Transverse colon (tissue), 4 donors: ENCODE measurements around the gene FBXO21. TPM values are rescaled to one million over a fixed set of nuclear protein-coding genes. Genes with fewer than 3 reads are reported as not detected.

Source experiments
- DNase-seq: peaks from one replicate; pipeline ENCODE4 v3.0.0-alpha.2; 2019
- H3K27ac ChIP-seq, 4 donors: fragments of 200-600 bp; sonication (generic); 2 replicates each; pipeline ENCODE4 v1.5.1; 2016 to 2018; ENCODE audit warnings: inconsistent platforms in 4 of 4
- H3K27me3 ChIP-seq: fragments of 200-600 bp; sonication (generic); 2 replicates; pipeline ENCODE4 v1.5.1; 2017; ENCODE audit warnings: inconsistent platforms
- H3K36me3 ChIP-seq, 4 donors: fragments of 200-600 bp; sonication (generic); 2 replicates each; pipeline ENCODE4 v1.5.1; 2017 to 2019; ENCODE audit warnings: inconsistent platforms in 4 of 4
- H3K4me1 ChIP-seq, 4 donors: fragments of 200-600 bp; sonication (generic); 2 replicates each; pipeline ENCODE4 v1.5.1; 2017 to 2020; ENCODE audit warnings: inconsistent platforms in 4 of 4
- H3K4me3 ChIP-seq, 4 donors: fragments of 200-600 bp; sonication (generic); 1 replicate in 1 of 4; 2 replicates in 3 of 4; pipeline versions ENCODE4 v1.5.1 to v1.6.1; 2017 to 2019; ENCODE audit warnings: inconsistent platforms in 4 of 4
- H3K9me3 ChIP-seq, 2 donors: fragments of 200-600 bp; sonication (generic); 2 replicates each; pipeline ENCODE4 v1.5.1; 2017 to 2019; ENCODE audit warnings: inconsistent platforms in 2 of 2
- CTCF ChIP-seq, 5 experiments: fragments of 200-600 bp in 3 of 5; fragments of 450-650 bp in 2 of 5; sonication (generic) in 3 of 5; IDR thresholded peaks; 1 replicate in 2 of 5; 2 replicates in 3 of 5; pipeline ENCODE4 v1.5.1; 2016 to 2017; ENCODE audit warnings: antibody characterized with exemption in 5 of 5, inconsistent platforms in 3 of 5, mild to moderate bottlenecking in 2 of 5, moderate library complexity in 1 of 5
- EP300 ChIP-seq: sonication (generic); formaldehyde crosslinking; IDR thresholded peaks from one replicate; pipeline ENCODE4 v1.6.1; 2017; ENCODE audit warnings: antibody characterized with exemption, low read depth
- POLR2A ChIP-seq: fragments of 450-650 bp; IDR thresholded peaks from one replicate; pipeline ENCODE4 v1.6.1; 2016; ENCODE audit warnings: antibody characterized with exemption, mild to moderate bottlenecking, moderate library complexity
- POLR2AphosphoS5 ChIP-seq, 3 donors: sonication (generic); formaldehyde crosslinking; IDR thresholded peaks; one replicate each; pipeline ENCODE4 v1.6.1; 2016; ENCODE audit warnings: antibody characterized with exemption in 3 of 3
- WGBS, 2 donors: methylation state at CpG; one replicate each; pipeline ENCODE4 v1.1.5; 2018; ENCODE audit warnings: low coverage in 1 of 2; 5-methylcytosine and 5-hydroxymethylcytosine counted together
- in situ Hi-C, 4 donors: fragments of 200-750 bp; cut with MboI; loops; one replicate each; pipeline versions ENCODE4 v1.15.0 to v1.15.1; 2017; ENCODE audit warnings: low sequenced_read_pairs in 3 of 4, low pct_ligation_motif_present in 1 of 4, low pct_unique_long_range_greater_than_20kb in 1 of 4
- intact Hi-C: fragments of 100-400 bp; cut with DNase I; formaldehyde crosslinking; loops from one replicate; pipeline ENCODE4 v1.15.1; 2023; ENCODE audit warnings: low total_unique reads
- total RNA-seq, 4 donors: library from RNA; depleted of rRNA; stranded (reverse); fragments of >200 nt; gene quantifications; one replicate each; pipeline ENCODE4 v1.1.0, GENCODE V29; 2016

Gene FBXO21
- total RNA-seq, 4 donors from 2014 or later, result 31.6 to 56.9 (median 36.8) TPM

GRCh38 chr12:117208811-117209455 lies 18.7 kb upstream of the FBXO21 start:
- intact Hi-C loops, result no loop called here
- TF ChIP-seq CTCF (IDR thresholded peaks at IDR 0.05) (no peak), EP300 (no peak), POLR2A (no peak), POLR2AphosphoS5 (IDR thresholded peaks at IDR 0.05) (no peak)
- 80 to 87% methylated on average over 1 to 13 of the region's 13 CpGs for WGBS, 2 donors
- H3K27me3 ChIP-seq, result peaks cover 9% of the 10 kb centered on the region
- no peak for DNase-seq
- in situ Hi-C loops, result loop anchor here in 1 of 4 donors (25.0 kb wide), 1 partner anchor 628 kb away; no protein-coding TSS in a partner anchor
- no peak overlapping the region for H3K27ac ChIP-seq
- no peaks in the 10 kb centered on the region for H3K36me3 ChIP-seq
- no peak overlapping the region for H3K4me3 ChIP-seq
- H3K9me3 ChIP-seq, result no peaks in the 10 kb centered on the region
- no peaks in the 10 kb centered on the region for H3K4me1 ChIP-seq

- peaks cover 9% of the 10 kb centered on the region for H3K27me3 ChIP-seq
- H3K9me3 ChIP-seq, result no peaks in the 10 kb centered on the region
- DNase-seq, result no peak
- TF ChIP-seq POLR2AphosphoS5 (IDR thresholded peaks at IDR 0.05) (no peak), EP300 (no peak), POLR2A (no peak), CTCF (IDR thresholded peaks at IDR 0.05) (no peak)
- H3K4me1 ChIP-seq, result no peaks in the 10 kb centered on the region
- no peak overlapping the region for H3K27ac ChIP-seq
- 63 to 77% methylated on average over 5 to 16 of the region's 16 CpGs for WGBS, 2 donors
- intact Hi-C loops, result no loop called here
- no peaks in the 10 kb centered on the region for H3K36me3 ChIP-seq
- in situ Hi-C loops, result loop anchor here in 1 of 4 donors (25.0 kb wide), 1 partner anchor 629 kb away; no protein-coding TSS in a partner anchor
- no peak overlapping the region for H3K4me3 ChIP-seq
Observed at GRCh38 chr12:117208206-117208605, 17.9 kb upstream of the FBXO21 start.

- 77% methylated on average over 2 of the region's 2 CpGs; no CpG with 5 or more reads in 1 of the 2 donors for WGBS, 2 donors
- H3K9me3 ChIP-seq, result no peaks in the 10 kb centered on the region
Observed at GRCh38 chr12:117207675-117208074, 17.4 kb upstream of the FBXO21 start.

GRCh38 chr12:117202556-117202955 lies 12.3 kb upstream of the FBXO21 start:
- DNase-seq, result no peak
- Histone ChIP-seq H3K4me3 (no peak overlapping the region), H3K27ac (no peak overlapping the region), H3K4me1 (no peaks in the 10 kb centered on the region), H3K27me3 (peaks cover 6% of the 10 kb centered on the region), H3K36me3 (no peaks in the 10 kb centered on the region), H3K9me3 (no peaks in the 10 kb centered on the region)
- intact Hi-C loops (no loop called here), in situ Hi-C loops (loop anchor here in 1 of 4 donors (25.0 kb wide), 1 partner anchor 635 kb away; no protein-coding TSS in a partner anchor)
- WGBS, 2 donors, result 85 to 86% methylated on average over 5 to 9 of the region's 9 CpGs
- TF ChIP-seq POLR2AphosphoS5 (IDR thresholded peaks at IDR 0.05) (no peak), POLR2A (no peak), EP300 (no peak), CTCF (IDR thresholded peaks at IDR 0.05) (no peak)

More at GRCh38 chr12:117207675-117208074, 17.4 kb upstream of the FBXO21 start:
- no peak overlapping the region for H3K4me3 ChIP-seq
- H3K4me1 ChIP-seq, result no peaks in the 10 kb centered on the region
- H3K27me3 ChIP-seq, result peaks cover 9% of the 10 kb centered on the region
- H3K36me3 ChIP-seq, result no peaks in the 10 kb centered on the region
- no peak for DNase-seq
- in situ Hi-C loops, result loop anchor here in 1 of 4 donors (25.0 kb wide), 1 partner anchor 630 kb away; no protein-coding TSS in a partner anchor
- no peak for TF ChIP-seq EP300
- no peak for TF ChIP-seq CTCF (IDR thresholded peaks at IDR 0.05)
- no peak for TF ChIP-seq POLR2AphosphoS5 (IDR thresholded peaks at IDR 0.05)
- TF ChIP-seq POLR2A, result no peak
- no peak overlapping the region for H3K27ac ChIP-seq
- intact Hi-C loops, result no loop called here
